ENCODE measurements around the gene GBX1. TPM values are rescaled to one million over a fixed set of nuclear protein-coding genes. Genes with fewer than 3 reads are reported as not detected.

Gene GBX1
- polyA plus RNA-seq (2012; ENCODE audit: low read depth, missing spikeins): not detected

- DNase-seq (ENCODE audit: insufficient read length, low spot score) (no peak), FAIRE-seq (no peak)
- no peak for TF ChIP-seq POLR2A (IDR thresholded peaks at IDR 0.05; ENCODE audit: low read depth, low read length)
- no peak for TF ChIP-seq PAX5 (IDR thresholded peaks at IDR 0.05; ENCODE audit: insufficient read depth, low read length, severe bottlenecking)
- no peak for TF ChIP-seq SPI1 (IDR thresholded peaks at IDR 0.05; ENCODE audit: low read depth, low read length)
- TF ChIP-seq POLR2AphosphoS5 (IDR thresholded peaks at IDR 0.05; ENCODE audit: low read depth, low read length): no peak
- no peak for TF ChIP-seq TAF1 (IDR thresholded peaks at IDR 0.05; ENCODE audit: low read depth, low read length)
- no peak for TF ChIP-seq POU2F2 (IDR thresholded peaks at IDR 0.05; ENCODE audit: low read depth, low read length)
Measured at GRCh38 chr7:151167197-151167961, at the start of gene GBX1. Gene GBX1 (minus strand): TSS chr7:151167694. CDS start chr7:151167548, 146 bp downstream.

- TF ChIP-seq POLR2A (IDR thresholded peaks at IDR 0.05; ENCODE audit: low read depth, low read length) (no peak), PAX5 (IDR thresholded peaks at IDR 0.05; ENCODE audit: insufficient read depth, low read length, severe bottlenecking) (no peak), POLR2AphosphoS5 (IDR thresholded peaks at IDR 0.05; ENCODE audit: low read depth, low read length) (no peak), TAF1 (IDR thresholded peaks at IDR 0.05; ENCODE audit: low read depth, low read length) (no peak), POU2F2 (IDR thresholded peaks at IDR 0.05; ENCODE audit: low read depth, low read length) (no peak), SPI1 (IDR thresholded peaks at IDR 0.05; ENCODE audit: low read depth, low read length) (no peak)
- DNase-seq (ENCODE audit: insufficient read length, low spot score) (no peak), FAIRE-seq (no peak)
Measured at GRCh38 chr7:151215396-151215795, 47.9 kb upstream of the GBX1 start.

- TF ChIP-seq POLR2A (IDR thresholded peaks at IDR 0.05; ENCODE audit: low read depth, low read length) (no peak), TAF1 (IDR thresholded peaks at IDR 0.05; ENCODE audit: low read depth, low read length) (no peak), SPI1 (IDR thresholded peaks at IDR 0.05; ENCODE audit: low read depth, low read length) (no peak), POU2F2 (IDR thresholded peaks at IDR 0.05; ENCODE audit: low read depth, low read length) (no peak), PAX5 (IDR thresholded peaks at IDR 0.05; ENCODE audit: insufficient read depth, low read length, severe bottlenecking) (no peak), POLR2AphosphoS5 (IDR thresholded peaks at IDR 0.05; ENCODE audit: low read depth, low read length) (no peak)
- DNase-seq (ENCODE audit: insufficient read length, low spot score) (no peak), FAIRE-seq (no peak)
Measured at GRCh38 chr7:151213826-151214225, 46.3 kb upstream of the GBX1 start.

- no peak for TF ChIP-seq TAF1 (IDR thresholded peaks at IDR 0.05; ENCODE audit: low read depth, low read length)
- TF ChIP-seq POLR2A (IDR thresholded peaks at IDR 0.05; ENCODE audit: low read depth, low read length): no peak
- no peak for TF ChIP-seq POU2F2 (IDR thresholded peaks at IDR 0.05; ENCODE audit: low read depth, low read length)
- no peak for TF ChIP-seq SPI1 (IDR thresholded peaks at IDR 0.05; ENCODE audit: low read depth, low read length)
- no peak for TF ChIP-seq POLR2AphosphoS5 (IDR thresholded peaks at IDR 0.05; ENCODE audit: low read depth, low read length)
- TF ChIP-seq PAX5 (IDR thresholded peaks at IDR 0.05; ENCODE audit: insufficient read depth, low read length, severe bottlenecking): no peak
- no peak for DNase-seq (ENCODE audit: insufficient read length, low spot score)
- FAIRE-seq: no peak
Measured at GRCh38 chr7:151212626-151213025, 45.1 kb upstream of the GBX1 start.

- no peak for TF ChIP-seq POLR2A (IDR thresholded peaks at IDR 0.05; ENCODE audit: low read depth, low read length)
- no peak for TF ChIP-seq POU2F2 (IDR thresholded peaks at IDR 0.05; ENCODE audit: low read depth, low read length)
- no peak for TF ChIP-seq PAX5 (IDR thresholded peaks at IDR 0.05; ENCODE audit: insufficient read depth, low read length, severe bottlenecking)
- TF ChIP-seq POLR2AphosphoS5 (IDR thresholded peaks at IDR 0.05; ENCODE audit: low read depth, low read length): no peak
- TF ChIP-seq TAF1 (IDR thresholded peaks at IDR 0.05; ENCODE audit: low read depth, low read length): no peak
- no peak for TF ChIP-seq SPI1 (IDR thresholded peaks at IDR 0.05; ENCODE audit: low read depth, low read length)
- no peak for DNase-seq (ENCODE audit: insufficient read length, low spot score)
- FAIRE-seq: no peak
Measured at GRCh38 chr7:151211155-151211772, 43.8 kb upstream of the GBX1 start.

GRCh38 chr7:151210087-151210854, 42.8 kb upstream of the GBX1 start, which contains the start of gene H2BK1:
Gene H2BK1 (minus strand): TSS chr7:151210488. CDS start chr7:151210318, 170 bp downstream.
- no peak for DNase-seq (ENCODE audit: insufficient read length, low spot score)
- TF ChIP-seq TAF1 (IDR thresholded peaks at IDR 0.05; ENCODE audit: low read depth, low read length) (no peak), POLR2A (IDR thresholded peaks at IDR 0.05; ENCODE audit: low read depth, low read length) (no peak)

GRCh38 chr7:151209588-151209987, 42.1 kb upstream of the GBX1 start:
- FAIRE-seq (no peak), DNase-seq (ENCODE audit: insufficient read length, low spot score) (no peak)
- no peak for TF ChIP-seq POU2F2 (IDR thresholded peaks at IDR 0.05; ENCODE audit: low read depth, low read length)
- no peak for TF ChIP-seq TAF1 (IDR thresholded peaks at IDR 0.05; ENCODE audit: low read depth, low read length)
- TF ChIP-seq POLR2A (IDR thresholded peaks at IDR 0.05; ENCODE audit: low read depth, low read length): no peak
- no peak for TF ChIP-seq POLR2AphosphoS5 (IDR thresholded peaks at IDR 0.05; ENCODE audit: low read depth, low read length)
- TF ChIP-seq SPI1 (IDR thresholded peaks at IDR 0.05; ENCODE audit: low read depth, low read length): no peak
- TF ChIP-seq PAX5 (IDR thresholded peaks at IDR 0.05; ENCODE audit: insufficient read depth, low read length, severe bottlenecking): no peak

More at GRCh38 chr7:151210087-151210854, 42.8 kb upstream of the GBX1 start, which contains the start of gene H2BK1:
- FAIRE-seq: no peak

- FAIRE-seq (no peak), DNase-seq (ENCODE audit: insufficient read length, low spot score) (no peak)
- TF ChIP-seq SPI1 (IDR thresholded peaks at IDR 0.05; ENCODE audit: low read depth, low read length) (no peak), TAF1 (IDR thresholded peaks at IDR 0.05; ENCODE audit: low read depth, low read length) (no peak), POU2F2 (IDR thresholded peaks at IDR 0.05; ENCODE audit: low read depth, low read length) (no peak), POLR2AphosphoS5 (IDR thresholded peaks at IDR 0.05; ENCODE audit: low read depth, low read length) (no peak), POLR2A (IDR thresholded peaks at IDR 0.05; ENCODE audit: low read depth, low read length) (no peak), PAX5 (IDR thresholded peaks at IDR 0.05; ENCODE audit: insufficient read depth, low read length, severe bottlenecking) (no peak)
Measured at GRCh38 chr7:151208253-151208862, 40.9 kb upstream of the GBX1 start.

Data from GM12891 (cell line).